Measurements from ENCODE around the gene BID. TPM values are rescaled to one million over a fixed set of nuclear protein-coding genes. Genes with fewer than 3 reads are reported as not detected.

The BID gene
- total and polyA plus RNA-seq, 2 of the 8 experiments (the other 6 are each of a cell fraction or from before 2014, with no cell fraction given): 39.3 to 114 TPM

DNA sequence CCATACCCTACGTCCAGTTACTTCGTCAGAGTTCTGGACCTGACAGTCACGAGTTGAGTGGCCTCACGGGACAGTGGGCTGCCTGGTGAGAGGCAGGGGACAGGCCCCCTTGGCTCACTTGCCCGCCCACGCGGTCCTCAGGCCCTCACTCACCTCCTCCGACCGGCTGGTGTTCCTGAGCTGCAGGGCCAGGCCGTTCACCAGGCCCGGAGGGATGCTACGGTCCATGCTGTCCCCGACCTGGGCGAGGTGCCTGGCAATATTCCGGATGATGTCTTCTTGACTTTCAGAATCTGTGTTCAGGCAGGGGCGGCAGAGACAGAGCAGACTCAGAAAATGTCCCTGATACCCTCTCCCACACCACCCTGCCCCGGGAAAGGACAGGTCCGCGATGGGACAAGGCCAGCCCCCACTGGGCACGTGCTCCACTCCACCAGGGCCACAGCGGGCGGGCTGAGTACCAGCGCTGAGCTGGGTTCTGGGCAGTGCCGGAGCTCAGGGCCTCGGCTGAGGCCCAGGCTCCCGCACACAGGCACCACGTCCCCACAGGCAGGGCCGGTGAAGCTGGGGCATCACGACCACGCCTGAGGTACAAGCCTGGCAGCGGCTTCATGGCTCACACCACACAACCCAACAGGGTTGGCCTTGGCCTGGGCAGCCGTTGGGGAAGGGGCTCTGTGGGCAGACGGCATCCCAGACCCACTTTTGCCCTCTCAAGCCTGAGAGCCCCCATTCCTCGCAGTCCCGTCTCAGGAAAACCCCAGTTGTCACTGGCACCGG lies 34.9 kb downstream of the BID start:
- no peak overlapping the region for H2AFZ ChIP-seq (ENCODE audit: low read length)
- H3K27ac ChIP-seq (ENCODE audit: low read depth, low read length): no peak overlapping the region
- no peak overlapping the region for H3K14ac ChIP-seq (ENCODE audit: insufficient read length)
- H3K4me3 ChIP-seq (ENCODE audit: extremely low read depth in 1 of 4, insufficient read depth in 2 of 4, low read depth in 3 of 4, low read length in 4 of 4): no peak overlapping the region
- no peaks in the 10 kb centered on the region for H3K9me3 ChIP-seq (ENCODE audit: insufficient read depth in 2 of 2, low read depth in 1 of 2, low read length in 1 of 2)
- H2BK15ac ChIP-seq (ENCODE audit: low read length): no peak overlapping the region
- H4K5ac ChIP-seq (ENCODE audit: insufficient read length, low read depth, low read length): no peak overlapping the region
- FAIRE-seq (no peak), DNase-seq (ENCODE audit: low read depth in 1 of 2, low spot score in 2 of 2) (no peak)
- H2BK5ac ChIP-seq (ENCODE audit: low read depth, low read length): no peak overlapping the region; the same call in 1 of the 2 replicates
- no peak overlapping the region for H3K56ac ChIP-seq (replicated peaks; ENCODE audit: insufficient read length, low read depth, low read length)
- CTCF ChIA-PET (ENCODE audit: partially characterized antibody): interaction anchor here (0.8 to 12.0 kb wide), 6 partner anchors 14 to 629 kb away, joined by 4 to 174 read pairs (median 42); no protein-coding TSS in a partner anchor
- H3K4me2 ChIP-seq (ENCODE audit: insufficient read depth in 1 of 2, low read depth in 2 of 2, low read length in 2 of 2): no peak overlapping the region
- H3K23me2 ChIP-seq (ENCODE audit: low read depth, low read length): no peaks in the 10 kb centered on the region
- no peaks in the 10 kb centered on the region for H3K79me1 ChIP-seq (ENCODE audit: low read depth, low read length)
- peaks cover 0 to 3% of the 10 kb centered on the region in 2 experiments for H4K20me1 ChIP-seq (replicated peaks in 1 of 2; ENCODE audit: control insufficient read depth in 1 of 2, insufficient read depth in 2 of 2, low read length in 2 of 2)
- H3K79me2 ChIP-seq (ENCODE audit: control insufficient read depth in 1 of 2, insufficient read depth in 2 of 2, low read length in 2 of 2): no peaks in the 10 kb centered on the region
- no peak overlapping the region for H4K91ac ChIP-seq (replicated peaks; ENCODE audit: insufficient read length, low read length)
- POLR2A ChIA-PET (ENCODE audit: partially characterized antibody): interaction anchor here (1.0 kb wide), 1 partner anchor 28 kb away, joined by 3 read pairs; no protein-coding TSS in a partner anchor
- no peak overlapping the region for H4K8ac ChIP-seq (ENCODE audit: extremely low read depth, insufficient read depth, low read length)
- no peak overlapping the region for H3K4ac ChIP-seq (replicated peaks; ENCODE audit: insufficient read length, low read depth, low read length)
- H3K9ac ChIP-seq (replicated peaks in 1 of 4; ENCODE audit: extremely low read depth in 1 of 4, low read depth in 3 of 4, low read length in 3 of 4): no peak overlapping the region
- WGBS, 2 experiments (ENCODE audit: extremely low coverage in 1 of 2, insufficient coverage in 1 of 2, insufficient read length in 1 of 2, insufficient replicate concordance in 2 of 2, low coverage in 1 of 2, low lambda C conversion rate in 2 of 2, missing lambda C conversion rate in 1 of 2): 95% methylated on average over 36 of the region's 36 CpGs; no CpG with 5 or more reads in 1 of the 2 experiments
- no peak overlapping the region for H3K18ac ChIP-seq (ENCODE audit: extremely low read depth, low read length)
- H3K27me3 ChIP-seq (replicated peaks in 1 of 4; ENCODE audit: control insufficient read depth in 3 of 4, extremely low read depth in 1 of 4, insufficient read depth in 3 of 4, low read length in 3 of 4): no peaks in the 10 kb centered on the region
- no peak overlapping the region for H2BK120ac ChIP-seq (replicated peaks; ENCODE audit: low read depth, low read length)
- no peak overlapping the region for H2AK5ac ChIP-seq (ENCODE audit: low read depth, low read length)
- peaks cover 0 to 7% (median 4%) of the 10 kb centered on the region in 4 experiments; a peak in 5 of 7 replicates for H3K4me1 ChIP-seq (replicated peaks in 1 of 4; ENCODE audit: control insufficient read depth in 3 of 4, insufficient read depth in 4 of 4, low read length in 3 of 4)
- no peak overlapping the region for H2BK20ac ChIP-seq (ENCODE audit: low read length)
- no peak overlapping the region for H3K23ac ChIP-seq (ENCODE audit: insufficient read length)
- H2BK12ac ChIP-seq (ENCODE audit: low read depth, low read length): no peak overlapping the region
- peaks cover 0 to 5% (median 2%) of the 10 kb centered on the region in 4 experiments; a peak in 5 of 8 replicates for H3K36me3 ChIP-seq (ENCODE audit: control insufficient read depth in 2 of 4, insufficient read depth in 4 of 4, low read length in 3 of 4)
- TF ChIP-seq FOSL1 (IDR thresholded peaks at IDR 0.05; ENCODE audit: insufficient read depth, low read depth, low read length) (no peak), BACH1 (IDR thresholded peaks at IDR 0.05; ENCODE audit: low read length) (no peak), RFX5 (IDR thresholded peaks at IDR 0.05; ENCODE audit: borderline replicate concordance, low read depth, low read length) (no peak), RNF2 (IDR thresholded peaks at IDR 0.05; ENCODE audit: borderline replicate concordance, low read depth, low read length, missing control alignments, poor library complexity, severe bottlenecking) (no peak), BCL11A (IDR thresholded peaks at IDR 0.05; ENCODE audit: low read depth in 2 of 2, low read length in 2 of 2) (no peak), TEAD4 (IDR thresholded peaks at IDR 0.05; ENCODE audit: low read depth, low read length) (no peak), JUN (IDR thresholded peaks at IDR 0.05; ENCODE audit: low read depth, low read length) (no peak), RAD21 (IDR thresholded peaks at IDR 0.05 in 1 of 2, conservative IDR thresholded peaks at IDR 0.05 in 1 of 2; ENCODE audit: low read depth in 2 of 2, low read length in 2 of 2) (no peak), RBBP5 (IDR thresholded peaks at IDR 0.05; ENCODE audit: borderline replicate concordance, low read depth, low read length) (no peak), POLR2A (IDR thresholded peaks at IDR 0.05; ENCODE audit: control extremely low read depth in 1 of 2, low read depth in 2 of 2, low read length in 2 of 2) (no peak), SRF (IDR thresholded peaks at IDR 0.05; ENCODE audit: low read depth, low read length) (no peak), SP2 (IDR thresholded peaks at IDR 0.05; ENCODE audit: low read length) (no peak)
